OCI-LY7 (cell line): Measurements from ENCODE around the gene SRC. TPM values are rescaled to one million over a fixed set of nuclear protein-coding genes. Genes with fewer than 3 reads are reported as not detected.
A peak's percentile ranks its signal among the peaks of the same experiment; 100 is the strongest.

Experiments used
- BruUV-seq: library from RNA; stranded (reverse); fragments of 400-500 nt; replicated peaks from 2 replicates; lab custom pipeline; 2021; lab: Mats Ljungman, UMichigan
- CTCF ChIA-PET: fragments of 300-600 bp; sonication (Branson Sonifier 250); formaldehyde crosslinking; loops from one replicate; lab custom pipeline; 2022; ENCODE audit warnings: antibody characterized with exemption; ENCODE audit not compliant: unreplicated experiment; lab: Charles Lee
- POLR2A ChIA-PET: fragments of 300-600 bp; sonication (Branson Sonifier 250); formaldehyde crosslinking; loops from one replicate; lab custom pipeline; 2022; ENCODE audit warnings: antibody characterized with exemption; lab: Charles Lee
- DNase-seq: peaks from one replicate; pipeline ENCODE4 v3.0.0-alpha.2; 2015; ENCODE audit warnings: low spot score
- H2AFZ ChIP-seq: fragments of 200-600 bp; sonication (generic), shearing (Covaris generic); 2 replicates; pipeline ENCODE4 v1.6.1; 2014; ENCODE audit warnings: mild to moderate bottlenecking, antibody characterized with exemption, low read length, moderate library complexity
- H3K27ac ChIP-seq: fragments of 200-600 bp; sonication (generic); 2 replicates; pipeline ENCODE4 v1.5.1; 2014; ENCODE audit warnings: mixed run types, low read depth, mild to moderate bottlenecking, moderate library complexity, low read length, inconsistent platforms; ENCODE audit not compliant: poor library complexity, severe bottlenecking
- H3K36me3 ChIP-seq: fragments of 200-600 bp; sonication (generic); 2 replicates; pipeline ENCODE4 v1.6.1; 2014; ENCODE audit warnings: mild to moderate bottlenecking, antibody characterized with exemption, low read length, moderate library complexity, mixed read lengths; ENCODE audit not compliant: insufficient read depth
- H3K4me1 ChIP-seq: fragments of 200-600 bp; sonication (generic); 2 replicates; pipeline ENCODE4 v1.5.1; 2014; ENCODE audit warnings: mild to moderate bottlenecking, low read length; ENCODE audit not compliant: insufficient read depth, poor library complexity, severe bottlenecking
- H3K4me2 ChIP-seq: fragments of 200-600 bp; sonication (generic); 2 replicates; pipeline ENCODE4 v1.6.1; 2014; ENCODE audit warnings: mild to moderate bottlenecking, low read length
- H3K4me3 ChIP-seq: fragments of 200-600 bp; sonication (generic); 2 replicates; pipeline ENCODE4 v1.5.1; 2014; ENCODE audit warnings: mild to moderate bottlenecking, low read depth, low read length; ENCODE audit not compliant: poor library complexity, severe bottlenecking
- H3K79me2 ChIP-seq: fragments of 200-600 bp; sonication (generic); 2 replicates; pipeline ENCODE4 v1.6.1; 2016; ENCODE audit warnings: low read depth, mild to moderate bottlenecking, low read length, moderate library complexity, mixed read lengths; ENCODE audit not compliant: insufficient read depth
- H3K9me2 ChIP-seq: fragments of 200-600 bp; sonication (generic); 2 replicates; pipeline ENCODE4 v1.6.1; 2016; ENCODE audit warnings: mild to moderate bottlenecking, low read length, mixed read lengths; ENCODE audit not compliant: insufficient read depth
- H3K9me3 ChIP-seq: fragments of 200-600 bp; sonication (generic); 2 replicates; pipeline ENCODE4 v1.6.1; 2014; ENCODE audit warnings: mild to moderate bottlenecking, mixed run types, low read length, mixed read lengths
- H4K20me1 ChIP-seq: fragments of 200-600 bp; sonication (generic); 2 replicates; pipeline ENCODE4 v1.6.1; 2014; ENCODE audit warnings: mild to moderate bottlenecking, antibody characterized with exemption, low read length, moderate library complexity, mixed read lengths; ENCODE audit not compliant: insufficient read depth
- EZH2phosphoT487 ChIP-seq: fragments of 200-600 bp; sonication (generic); IDR thresholded peaks from 2 replicates; pipeline ENCODE4 v1.6.1; 2018; ENCODE audit warnings: low read depth, borderline replicate concordance, mild to moderate bottlenecking, mixed run types, antibody characterized with exemption, low read length, moderate library complexity, mixed read lengths
- intact Hi-C: fragments of 100-400 bp; cut with micrococcal nuclease; formaldehyde crosslinking; loops from one replicate; pipeline ENCODE4 v1.10.0; 2022; ENCODE audit not compliant: unreplicated experiment
- total RNA-seq, 2 experiments: library from RNA; depleted of rRNA in 1 of 2; stranded (reverse); fragments of >200 nt in 1 of 2; shearing (Covaris generic) in 1 of 2; gene quantifications; 2 replicates each; pipeline ENCODE4 v1.2.3, GENCODE V29; 2014 to 2022
- TF ChIP-seq, protein P1 (sequence below): fragments of 200-600 bp; sonication (generic); conservative IDR thresholded peaks from 2 replicates; pipeline ENCODE4 v1.5.1; 2014; ENCODE audit warnings: mild to moderate bottlenecking, antibody characterized with exemption, low read length, moderate library complexity, mixed read lengths

SRC gene
- total RNA-seq, 2 experiments from 2014 or later, result 0.72 to 3.7 TPM

DNA sequence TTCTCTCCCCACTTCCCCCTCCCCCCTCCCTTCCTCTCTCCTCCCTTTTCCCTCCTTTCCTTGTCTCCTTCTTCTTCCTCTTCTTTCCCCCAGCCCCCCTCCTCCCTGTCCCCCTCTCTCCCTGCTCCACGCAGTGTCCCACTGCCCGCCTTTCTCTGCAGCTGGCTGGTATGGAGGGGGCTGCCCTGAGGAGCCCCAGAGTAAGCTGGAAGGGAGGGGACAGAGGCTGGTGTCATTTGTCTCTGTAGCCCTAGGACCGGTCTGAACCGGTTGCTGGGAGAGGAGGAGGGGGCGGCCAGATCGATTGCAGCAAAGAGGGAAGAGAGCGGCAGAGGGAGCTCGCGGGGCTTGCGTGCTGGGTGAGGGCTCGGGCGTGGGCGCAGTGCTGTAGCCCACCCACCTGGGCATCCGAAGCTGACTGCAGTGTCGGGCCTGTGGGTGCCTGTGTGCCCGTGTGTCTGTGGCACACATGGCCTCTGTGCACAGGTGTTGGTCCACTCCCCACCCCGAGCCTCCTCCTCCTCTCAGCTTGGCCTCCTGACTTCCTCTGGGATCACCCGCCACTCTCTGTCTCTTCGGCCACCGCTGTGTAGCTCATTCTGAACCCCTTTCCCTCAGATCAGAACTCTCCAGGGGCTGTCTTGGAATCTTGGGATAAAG lies 50.6 kb downstream of the SRC start:
- no peak overlapping the region for H2AFZ ChIP-seq
- BruUV-seq, result no TSS peak
- no peak overlapping the region for H3K4me3 ChIP-seq
- no peaks in the 10 kb centered on the region for H3K36me3 ChIP-seq
- no peak for TF ChIP-seq EZH2phosphoT487
- TF ChIP-seq, protein P1, sequence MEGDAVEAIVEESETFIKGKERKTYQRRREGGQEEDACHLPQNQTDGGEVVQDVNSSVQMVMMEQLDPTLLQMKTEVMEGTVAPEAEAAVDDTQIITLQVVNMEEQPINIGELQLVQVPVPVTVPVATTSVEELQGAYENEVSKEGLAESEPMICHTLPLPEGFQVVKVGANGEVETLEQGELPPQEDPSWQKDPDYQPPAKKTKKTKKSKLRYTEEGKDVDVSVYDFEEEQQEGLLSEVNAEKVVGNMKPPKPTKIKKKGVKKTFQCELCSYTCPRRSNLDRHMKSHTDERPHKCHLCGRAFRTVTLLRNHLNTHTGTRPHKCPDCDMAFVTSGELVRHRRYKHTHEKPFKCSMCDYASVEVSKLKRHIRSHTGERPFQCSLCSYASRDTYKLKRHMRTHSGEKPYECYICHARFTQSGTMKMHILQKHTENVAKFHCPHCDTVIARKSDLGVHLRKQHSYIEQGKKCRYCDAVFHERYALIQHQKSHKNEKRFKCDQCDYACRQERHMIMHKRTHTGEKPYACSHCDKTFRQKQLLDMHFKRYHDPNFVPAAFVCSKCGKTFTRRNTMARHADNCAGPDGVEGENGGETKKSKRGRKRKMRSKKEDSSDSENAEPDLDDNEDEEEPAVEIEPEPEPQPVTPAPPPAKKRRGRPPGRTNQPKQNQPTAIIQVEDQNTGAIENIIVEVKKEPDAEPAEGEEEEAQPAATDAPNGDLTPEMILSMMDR, result no peak
- H3K4me1 ChIP-seq, result no peaks in the 10 kb centered on the region
- H4K20me1 ChIP-seq, result no peaks in the 10 kb centered on the region
- intact Hi-C loops, result no loop called here
- DNase-seq, result no peak
- no peak overlapping the region for H3K27ac ChIP-seq
- no peak overlapping the region for H3K4me2 ChIP-seq
- no peaks in the 10 kb centered on the region for H3K79me2 ChIP-seq
- H3K9me2 ChIP-seq, result no peaks in the 10 kb centered on the region
- ChIA-PET POLR2A (no interaction called here), CTCF (no interaction called here)
- H3K9me3 ChIP-seq, result no peaks in the 10 kb centered on the region

DNA sequence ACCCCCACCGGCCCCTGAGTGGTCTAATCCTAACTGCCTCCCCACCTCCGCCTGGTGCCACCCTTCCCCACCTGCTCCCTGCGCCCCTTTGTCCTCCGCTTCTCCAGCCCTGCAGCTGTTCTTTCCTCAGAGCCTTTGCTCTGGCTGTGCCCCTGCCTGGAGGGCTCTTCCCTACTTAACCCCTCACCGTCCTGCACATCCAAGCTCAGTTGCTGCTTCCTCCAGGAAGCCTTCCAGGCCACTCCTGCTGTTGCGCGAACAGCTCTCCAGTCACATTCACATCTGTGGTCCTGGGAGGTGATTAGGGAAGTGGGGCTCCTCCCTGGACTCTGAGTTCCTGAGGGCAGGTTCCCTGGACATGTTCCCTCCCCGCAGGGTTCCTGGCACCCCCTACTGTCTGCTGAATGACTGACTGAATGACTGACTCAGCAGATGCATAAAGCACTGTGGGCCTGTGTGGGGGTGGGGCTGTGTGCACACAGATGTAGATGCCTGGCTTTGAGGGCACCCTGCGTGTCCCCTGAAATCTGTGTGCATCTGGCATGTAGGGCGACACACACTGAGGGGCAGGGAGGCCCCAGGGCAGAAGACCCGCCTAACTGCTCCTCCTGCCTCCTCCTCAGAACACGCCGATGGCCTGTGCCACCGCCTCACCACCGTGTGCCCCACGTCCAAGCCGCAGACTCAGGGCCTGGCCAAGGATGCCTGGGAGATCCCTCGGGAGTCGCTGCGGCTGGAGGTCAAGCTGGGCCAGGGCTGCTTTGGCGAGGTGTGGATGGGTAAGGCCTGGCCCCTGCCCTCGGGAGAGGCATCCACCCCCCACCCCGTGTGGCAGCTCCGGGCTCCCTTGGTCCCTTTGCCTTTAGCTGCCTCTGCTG lies 51.4 kb downstream of the SRC start:
- Histone ChIP-seq H3K4me1 (no peaks in the 10 kb centered on the region), H3K36me3 (no peaks in the 10 kb centered on the region), H4K20me1 (no peaks in the 10 kb centered on the region), H3K9me3 (no peaks in the 10 kb centered on the region), H3K27ac (no peak overlapping the region), H3K4me2 (no peak overlapping the region), H3K9me2 (no peaks in the 10 kb centered on the region), H2AFZ (no peak overlapping the region), H3K4me3 (no peak overlapping the region), H3K79me2 (no peaks in the 10 kb centered on the region)
- intact Hi-C loops, result no loop called here
- no peak for TF ChIP-seq EZH2phosphoT487
- TF ChIP-seq, protein P1, result peak; percentile 35; the same call in 1 of the 2 replicates
- ChIA-PET CTCF (no interaction called here), POLR2A (no interaction called here)
- no TSS peak for BruUV-seq
- DNase-seq, result no peak
